SJCRH30 (cell line): Measurements from ENCODE around the gene SKAP1. TPM values are rescaled to one million over a fixed set of nuclear protein-coding genes. Genes with fewer than 3 reads are reported as not detected.

Experiments used
- DNase-seq, 2 experiments: peaks; one replicate each; pipeline ENCODE4 v3.0.0-alpha.2; 2015 to 2020
- H3K27ac ChIP-seq: fragments of 250-450 bp; sonication (Bioruptor Pico); 2 replicates; pipeline ENCODE4 v1.5.1; 2020; ENCODE audit warnings: mild to moderate bottlenecking, moderate library complexity
- H3K27me3 ChIP-seq: fragments of 250-450 bp; sonication (Bioruptor Pico); 2 replicates; pipeline ENCODE4 v1.5.1; 2020; ENCODE audit warnings: mild to moderate bottlenecking, moderate library complexity
- H3K36me3 ChIP-seq: fragments of 250-450 bp; sonication (Bioruptor Pico); 2 replicates; pipeline ENCODE4 v1.5.1; 2020; ENCODE audit warnings: mild to moderate bottlenecking, moderate library complexity
- H3K4me1 ChIP-seq: fragments of 250-450 bp; sonication (Bioruptor Pico); 2 replicates; pipeline ENCODE4 v1.5.1; 2020; ENCODE audit warnings: mild to moderate bottlenecking, moderate library complexity
- H3K4me3 ChIP-seq: fragments of 250-450 bp; sonication (Bioruptor Pico); 2 replicates; pipeline ENCODE4 v1.5.1; 2020; ENCODE audit warnings: mild to moderate bottlenecking, moderate library complexity
- H3K9me3 ChIP-seq: fragments of 250-450 bp; sonication (Bioruptor Pico); replicated peaks from 2 replicates; pipeline ENCODE4 v1.5.1; 2020; ENCODE audit warnings: mild to moderate bottlenecking, moderate library complexity
- total RNA-seq: library from RNA; depleted of rRNA; stranded (reverse); fragments of >200 nt; shearing (Covaris generic); gene quantifications from 2 replicates; pipeline ENCODE4 v1.2.3, GENCODE V29; 2014

Gene SKAP1
- total RNA-seq, 1 experiment from 2014 or later: not detected

- Histone ChIP-seq H3K9me3 (no peaks in the 10 kb centered on the region), H3K4me3 (no peak overlapping the region), H3K27ac (no peak overlapping the region), H3K27me3 (no peaks in the 10 kb centered on the region), H3K36me3 (no peaks in the 10 kb centered on the region), H3K4me1 (peaks cover 57% of the 10 kb centered on the region)
- DNase-seq: peak in 1 of 2 experiments; percentile 20
These were observed 185.8 kb downstream of the SKAP1 start for GRCh38 chr17:48244121-48244711.

DNA sequence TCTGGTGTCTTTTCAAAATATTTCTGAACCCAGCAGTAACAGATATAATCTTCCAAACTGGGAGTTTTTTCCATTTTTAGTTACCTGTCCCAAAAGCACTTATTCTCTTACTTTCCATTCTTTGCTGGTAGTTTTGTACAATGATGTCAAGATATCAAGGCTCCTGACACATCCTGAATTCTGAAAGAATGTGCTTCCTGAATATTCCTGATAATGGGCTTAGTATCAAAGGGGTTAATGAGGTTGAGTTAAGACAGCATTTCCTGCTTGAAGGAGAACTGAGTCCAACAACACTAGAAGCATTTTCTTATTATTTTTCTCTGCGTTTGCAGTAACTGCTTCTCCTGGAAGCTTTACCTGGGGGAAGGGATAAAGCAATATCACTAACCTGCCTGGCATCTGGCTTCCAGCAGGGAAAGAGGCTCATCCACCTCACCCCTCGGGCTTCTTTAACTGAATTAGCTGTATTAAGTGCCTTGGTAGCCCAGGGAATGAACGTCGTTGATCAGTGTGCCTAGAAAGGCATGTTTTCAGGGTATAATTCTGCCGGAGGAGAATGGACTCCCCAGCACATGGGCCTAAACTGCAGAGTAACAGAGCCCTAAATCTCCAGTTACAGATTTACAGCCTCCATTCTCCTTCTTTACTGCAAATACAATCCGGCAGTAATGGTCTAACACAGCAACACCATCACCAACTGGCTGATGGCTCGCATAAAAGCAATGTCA lies 188.1 kb downstream of the SKAP1 start:
- peaks cover 57% of the 10 kb centered on the region for H3K4me1 ChIP-seq
- H3K27ac ChIP-seq: no peak overlapping the region
- DNase-seq: no peak

GRCh38 chr17:48241131-48241591 lies 188.9 kb downstream of the SKAP1 start:
- Histone ChIP-seq H3K4me1 (peaks cover 57% of the 10 kb centered on the region), H3K36me3 (no peaks in the 10 kb centered on the region), H3K27me3 (no peaks in the 10 kb centered on the region), H3K27ac (peak overlapping the region; percentile 74), H3K4me3 (no peak overlapping the region), H3K9me3 (no peaks in the 10 kb centered on the region)
- peak; percentile 76 to 83 for DNase-seq

More for the DNA sequence above, 188.1 kb downstream of the SKAP1 start:
- H3K36me3 ChIP-seq: no peaks in the 10 kb centered on the region
- H3K4me3 ChIP-seq: no peak overlapping the region
- no peaks in the 10 kb centered on the region for H3K9me3 ChIP-seq
- H3K27me3 ChIP-seq: no peaks in the 10 kb centered on the region

DNA sequence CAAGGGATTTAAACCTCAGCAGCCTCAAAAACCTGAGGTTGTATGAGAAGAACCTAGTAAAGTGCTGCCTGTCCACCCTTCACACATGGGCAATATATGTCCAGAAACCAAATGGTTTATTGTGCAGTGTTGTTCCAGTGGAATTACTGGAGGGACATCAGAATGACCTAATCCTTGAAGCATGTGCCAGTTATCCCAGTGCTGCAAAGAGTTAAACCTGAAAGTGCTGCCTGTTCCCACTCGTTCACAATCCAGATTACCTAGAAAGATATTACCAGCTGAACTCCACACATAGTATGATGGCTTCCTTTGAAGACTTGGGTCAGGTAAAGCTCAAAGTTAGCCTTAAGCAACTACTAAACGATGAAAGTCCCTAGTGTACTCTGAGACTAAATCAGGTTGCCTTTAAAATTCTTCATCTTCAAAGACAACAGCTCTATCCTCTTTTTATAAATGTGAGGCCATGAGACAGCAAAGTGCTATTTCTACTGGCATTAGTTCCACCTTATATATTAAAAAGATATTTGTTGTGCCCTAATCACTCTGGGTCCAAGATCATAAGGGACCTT lies 189.4 kb downstream of the SKAP1 start:
- no peaks in the 10 kb centered on the region for H3K9me3 ChIP-seq
- no peak overlapping the region for H3K4me3 ChIP-seq
- H3K4me1 ChIP-seq: peaks cover 57% of the 10 kb centered on the region
- H3K36me3 ChIP-seq: no peaks in the 10 kb centered on the region
- no peaks in the 10 kb centered on the region for H3K27me3 ChIP-seq
- peak; percentile 48 to 62 for DNase-seq
- H3K27ac ChIP-seq: peak overlapping the region; percentile 74

DNA sequence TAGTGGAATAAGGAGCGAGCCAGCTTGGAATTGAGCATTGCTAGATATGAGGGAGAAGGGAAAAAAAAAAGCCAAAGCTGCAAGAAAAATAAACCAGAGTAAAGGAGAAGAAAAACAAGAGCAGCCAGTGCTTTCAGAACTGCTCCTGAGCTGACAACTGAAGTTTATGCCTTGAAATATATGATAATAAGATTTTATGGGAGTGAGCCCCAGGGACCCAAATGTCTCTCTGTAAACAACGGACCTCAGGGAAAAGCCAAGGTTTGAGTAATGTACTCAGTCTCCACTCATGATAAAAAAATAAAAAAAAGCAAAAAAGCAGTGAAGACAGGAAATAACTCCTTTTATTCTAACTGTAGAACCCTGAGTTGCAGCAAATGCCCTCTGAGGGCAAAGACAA lies 189.9 kb downstream of the SKAP1 start:
- no peaks in the 10 kb centered on the region for H3K9me3 ChIP-seq
- peaks cover 55% of the 10 kb centered on the region for H3K4me1 ChIP-seq
- H3K27me3 ChIP-seq: no peaks in the 10 kb centered on the region
- no peaks in the 10 kb centered on the region for H3K36me3 ChIP-seq
- DNase-seq: no peak
- H3K27ac ChIP-seq: peak overlapping the region; percentile 74
- H3K4me3 ChIP-seq: no peak overlapping the region

- no peak overlapping the region for H3K4me3 ChIP-seq
- H3K27ac ChIP-seq: no peak overlapping the region
- H3K9me3 ChIP-seq: no peaks in the 10 kb centered on the region
- DNase-seq: no peak
- no peaks in the 10 kb centered on the region for H3K36me3 ChIP-seq
- no peaks in the 10 kb centered on the region for H3K27me3 ChIP-seq
- peaks cover 50% of the 10 kb centered on the region for H3K4me1 ChIP-seq
These were observed 190.4 kb downstream of the SKAP1 start for GRCh38 chr17:48239603-48239995.

DNA sequence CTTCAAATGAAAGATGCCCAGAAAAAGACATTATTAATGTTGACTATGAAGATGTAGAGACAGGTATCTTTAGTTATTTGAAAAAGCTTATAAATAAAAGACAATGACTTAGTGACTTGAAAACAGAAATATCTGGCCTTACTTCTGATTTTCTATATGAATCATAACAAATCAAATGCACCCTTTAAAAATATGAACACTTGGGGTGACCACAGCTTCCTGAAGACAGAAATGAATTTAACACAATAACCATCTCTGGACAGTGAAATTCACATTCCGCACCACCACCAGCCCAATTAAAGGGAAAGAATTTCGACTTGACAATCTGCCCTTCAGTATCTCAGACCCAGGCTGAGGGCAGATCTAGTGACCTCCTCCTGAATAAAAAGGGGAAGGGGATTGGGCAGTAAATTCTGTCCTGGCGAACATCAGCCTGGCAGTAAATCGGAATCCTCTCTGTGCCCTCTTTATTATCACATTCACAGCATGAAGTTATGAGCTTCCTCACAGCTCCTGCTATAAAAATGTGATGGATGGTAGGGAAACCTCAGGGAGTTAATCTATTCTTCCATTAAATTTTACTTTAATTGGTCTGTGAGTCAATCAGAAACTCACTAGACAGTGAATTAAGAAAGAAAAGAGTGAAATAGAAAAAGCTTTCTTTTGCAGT lies 190.9 kb downstream of the SKAP1 start:
- Histone ChIP-seq H3K9me3 (no peaks in the 10 kb centered on the region), H3K4me1 (peaks cover 44% of the 10 kb centered on the region), H3K27ac (no peak overlapping the region), H3K27me3 (no peaks in the 10 kb centered on the region), H3K36me3 (no peaks in the 10 kb centered on the region), H3K4me3 (no peak overlapping the region)
- no peak for DNase-seq

- Histone ChIP-seq H3K9me3 (no peaks in the 10 kb centered on the region), H3K36me3 (no peaks in the 10 kb centered on the region), H3K4me1 (peaks cover 31% of the 10 kb centered on the region), H3K27me3 (no peaks in the 10 kb centered on the region), H3K27ac (no peak overlapping the region), H3K4me3 (no peak overlapping the region)
- no peak for DNase-seq
These were observed 192.6 kb downstream of the SKAP1 start for GRCh38 chr17:48237456-48237855.

- H3K9me3 ChIP-seq: no peaks in the 10 kb centered on the region
- H3K36me3 ChIP-seq: no peaks in the 10 kb centered on the region
- H3K4me3 ChIP-seq: no peak overlapping the region
- DNase-seq: no peak
- H3K27me3 ChIP-seq: no peaks in the 10 kb centered on the region
- no peak overlapping the region for H3K27ac ChIP-seq
- H3K4me1 ChIP-seq: peaks cover 25% of the 10 kb centered on the region
These were observed 193.3 kb downstream of the SKAP1 start for GRCh38 chr17:48236681-48237134.

GRCh38 chr17:48234922-48235321 lies 195.1 kb downstream of the SKAP1 start:
- DNase-seq: no peak
- H3K27me3 ChIP-seq: no peaks in the 10 kb centered on the region
- no peak overlapping the region for H3K27ac ChIP-seq
- H3K9me3 ChIP-seq: no peaks in the 10 kb centered on the region
- H3K36me3 ChIP-seq: no peaks in the 10 kb centered on the region
- H3K4me1 ChIP-seq: peaks cover 7% of the 10 kb centered on the region
- H3K4me3 ChIP-seq: no peak overlapping the region

DNA sequence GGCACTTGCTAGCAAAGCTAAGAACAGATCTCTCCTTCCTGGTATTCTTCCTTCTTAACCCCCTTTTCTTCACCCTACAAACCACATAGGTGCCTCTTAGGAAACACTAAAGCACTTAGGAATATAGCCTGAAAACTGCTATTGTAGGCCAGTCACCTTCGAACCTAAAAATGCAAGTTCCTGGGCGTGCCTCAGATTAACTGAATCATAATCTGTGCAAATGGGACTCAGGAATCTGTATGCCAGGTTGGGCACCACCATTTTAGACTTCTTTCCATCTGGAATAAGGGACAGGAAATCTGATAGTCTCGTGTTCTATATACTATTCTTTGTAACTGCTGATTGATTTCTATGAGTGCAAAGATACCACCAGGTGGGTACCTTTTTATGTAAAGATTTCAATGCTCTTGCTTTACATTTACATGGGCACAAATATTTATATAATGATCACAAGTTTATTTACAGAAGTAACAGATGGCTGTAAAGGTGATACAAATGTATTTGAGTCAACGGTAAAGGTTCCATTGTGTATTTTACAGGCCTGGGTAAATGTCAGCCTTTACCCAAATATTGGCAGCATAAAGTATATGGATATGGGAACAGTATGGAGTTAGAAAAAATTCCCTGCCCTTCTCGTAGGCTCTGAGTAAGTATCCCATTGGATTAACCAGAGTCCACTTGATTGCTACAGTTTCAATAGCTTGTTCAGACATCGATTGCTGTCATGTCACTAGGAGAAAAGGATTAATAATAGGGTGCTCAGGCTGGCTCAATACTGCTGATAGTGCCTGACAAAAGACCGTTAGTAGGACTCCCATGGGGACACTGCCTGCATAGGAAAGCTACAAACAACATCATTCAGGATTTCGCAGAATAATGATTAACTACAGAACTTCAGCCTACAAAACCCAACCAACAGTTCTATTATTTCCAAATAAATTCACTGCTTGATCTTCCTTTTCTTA lies 197.7 kb downstream of the SKAP1 start:
- Histone ChIP-seq H3K36me3 (no peaks in the 10 kb centered on the region), H3K27me3 (no peaks in the 10 kb centered on the region; the same call in 1 of the 2 replicates), H3K4me1 (no peaks in the 10 kb centered on the region), H3K27ac (no peak overlapping the region), H3K4me3 (no peak overlapping the region), H3K9me3 (no peaks in the 10 kb centered on the region)
- no peak for DNase-seq

- Histone ChIP-seq H3K4me3 (no peak overlapping the region), H3K27me3 (no peaks in the 10 kb centered on the region; the same call in 1 of the 2 replicates), H3K27ac (no peak overlapping the region), H3K9me3 (no peaks in the 10 kb centered on the region), H3K36me3 (no peaks in the 10 kb centered on the region), H3K4me1 (no peaks in the 10 kb centered on the region)
- no peak for DNase-seq
These were observed 200.1 kb downstream of the SKAP1 start for GRCh38 chr17:48229936-48230335.

DNA sequence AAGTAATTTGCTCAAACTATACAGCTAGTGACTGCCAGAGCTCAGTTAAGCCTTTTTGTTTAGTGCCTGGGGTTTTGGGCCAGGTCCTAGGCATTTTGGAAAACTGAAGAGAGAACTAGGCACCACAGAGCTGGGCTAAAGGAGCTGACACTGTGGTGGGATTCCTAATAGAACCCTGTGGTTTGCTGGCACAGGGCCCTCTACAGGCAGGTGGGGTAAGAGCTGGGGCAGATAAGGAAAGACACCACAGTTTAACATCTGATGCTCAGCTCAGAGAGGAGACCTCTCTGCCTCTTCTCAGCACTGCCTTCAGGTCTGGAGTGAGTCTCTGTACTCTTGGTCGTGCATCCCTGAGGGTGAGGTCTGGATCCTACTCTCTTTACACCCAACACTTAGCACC lies 201.3 kb downstream of the SKAP1 start:
- no peaks in the 10 kb centered on the region; the same call in 1 of the 2 replicates for H3K27me3 ChIP-seq
- no peak overlapping the region for H3K27ac ChIP-seq
- no peaks in the 10 kb centered on the region for H3K4me1 ChIP-seq
- peak in 1 of 2 experiments; percentile 34 for DNase-seq
- no peak overlapping the region for H3K4me3 ChIP-seq
- H3K36me3 ChIP-seq: no peaks in the 10 kb centered on the region
- H3K9me3 ChIP-seq: no peaks in the 10 kb centered on the region
